Measurements from ENCODE around the gene HCFC2.

DNA sequence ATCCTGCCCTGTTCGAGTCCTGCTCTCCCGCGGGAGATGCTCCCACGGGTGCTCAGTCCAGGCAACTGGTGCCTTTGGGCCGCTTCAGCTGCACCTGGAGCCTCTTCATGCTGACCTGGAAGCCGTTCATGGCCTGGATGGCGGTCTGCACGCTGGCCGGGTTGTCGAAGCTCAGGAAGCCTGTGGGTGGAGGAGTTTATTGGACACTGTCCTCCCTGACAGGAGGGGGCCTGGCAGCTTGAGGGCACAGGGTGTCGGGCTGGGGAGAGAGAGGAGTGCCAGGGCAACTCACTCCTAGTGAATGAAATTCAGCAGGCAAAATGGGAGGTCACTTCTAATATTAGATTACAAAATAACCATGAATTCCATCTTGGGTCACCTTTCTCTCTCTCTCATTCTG, 83.0 kb downstream of the HCFC2 start:
- TF ChIP-seq, protein P1, sequence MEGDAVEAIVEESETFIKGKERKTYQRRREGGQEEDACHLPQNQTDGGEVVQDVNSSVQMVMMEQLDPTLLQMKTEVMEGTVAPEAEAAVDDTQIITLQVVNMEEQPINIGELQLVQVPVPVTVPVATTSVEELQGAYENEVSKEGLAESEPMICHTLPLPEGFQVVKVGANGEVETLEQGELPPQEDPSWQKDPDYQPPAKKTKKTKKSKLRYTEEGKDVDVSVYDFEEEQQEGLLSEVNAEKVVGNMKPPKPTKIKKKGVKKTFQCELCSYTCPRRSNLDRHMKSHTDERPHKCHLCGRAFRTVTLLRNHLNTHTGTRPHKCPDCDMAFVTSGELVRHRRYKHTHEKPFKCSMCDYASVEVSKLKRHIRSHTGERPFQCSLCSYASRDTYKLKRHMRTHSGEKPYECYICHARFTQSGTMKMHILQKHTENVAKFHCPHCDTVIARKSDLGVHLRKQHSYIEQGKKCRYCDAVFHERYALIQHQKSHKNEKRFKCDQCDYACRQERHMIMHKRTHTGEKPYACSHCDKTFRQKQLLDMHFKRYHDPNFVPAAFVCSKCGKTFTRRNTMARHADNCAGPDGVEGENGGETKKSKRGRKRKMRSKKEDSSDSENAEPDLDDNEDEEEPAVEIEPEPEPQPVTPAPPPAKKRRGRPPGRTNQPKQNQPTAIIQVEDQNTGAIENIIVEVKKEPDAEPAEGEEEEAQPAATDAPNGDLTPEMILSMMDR (IDR thresholded peaks at IDR 0.05) = no peak
- TF ChIP-seq POLR2A (IDR thresholded peaks at IDR 0.05) (no peak), EP300 (IDR thresholded peaks at IDR 0.05) (no peak)

Measured in tibial nerve (tissue), 4 donors.